B cell (primary cell): Measurements from ENCODE around the gene CEP170. TPM values are rescaled to one million over a fixed set of nuclear protein-coding genes. Genes with fewer than 3 reads are reported as not detected.

ENCODE experiments used
- ATAC-seq: fragments of 200-7000 bp; cut with Tn5 transposase; one replicate; pipeline ENCODE4 v1.10.0; 2021; ENCODE audit warnings: low read depth, mild to moderate bottlenecking, moderate number of reproducible peaks, moderate library complexity
- CTCF ChIA-PET: fragments of 350-600 bp; sonication (Branson Sonifier 250); formaldehyde crosslinking; loops from one replicate; lab custom pipeline; 2021; ENCODE audit warnings: antibody characterized with exemption, inconsistent platforms; lab: Charles Lee
- POLR2A ChIA-PET: fragments of 350-600 bp; sonication (Branson Sonifier 250); formaldehyde crosslinking; loops from one replicate; lab custom pipeline; 2021; ENCODE audit warnings: antibody characterized with exemption; lab: Charles Lee
- DNase-seq: peaks from one replicate; pipeline ENCODE4 v3.0.0; 2013
- H2AFZ ChIP-seq: 2 replicates; pipeline ENCODE4 v1.6.1; 2012; ENCODE audit warnings: mild to moderate bottlenecking, low read depth, low read length; ENCODE audit not compliant: insufficient read depth, poor library complexity, severe bottlenecking
- H3K27ac ChIP-seq, 2 donors: 1 replicate in 1 of 2; 2 replicates in 1 of 2; pipeline ENCODE4 v1.5.1; 2012 to 2013; ENCODE audit warnings: low read length in 2 of 2, mild to moderate bottlenecking in 2 of 2, moderate library complexity in 1 of 2
- H3K27me3 ChIP-seq, 4 experiments: fragments of 200-600 bp in 1 of 4; sonication (generic) in 1 of 4; replicated peaks in 1 of 4; 1 replicate in 2 of 4; 2 replicates in 2 of 4; pipeline versions ENCODE4 v1.6.1 to v1.7.0; 2013 to 2016; ENCODE audit warnings: low read length in 3 of 4, mild to moderate bottlenecking in 2 of 4, mixed read lengths in 1 of 4, moderate library complexity in 1 of 4; ENCODE audit not compliant: insufficient read depth in 4 of 4, control insufficient read depth in 3 of 4; ENCODE audit errors: control extremely low read depth in 1 of 4
- H3K36me3 ChIP-seq, 2 experiments: replicated peaks in 1 of 2; 1 replicate in 1 of 2; 2 replicates in 1 of 2; pipeline versions ENCODE4 v1.6.1 to v1.7.1; 2013; ENCODE audit warnings: low read length in 1 of 2; ENCODE audit not compliant: insufficient read depth in 2 of 2, control insufficient read depth in 1 of 2; ENCODE audit errors: control extremely low read depth in 1 of 2, extremely low read depth in 1 of 2
- H3K4me1 ChIP-seq, 2 donors: fragments of 200-600 bp in 1 of 2; sonication (generic) in 1 of 2; 1 replicate in 1 of 2; 2 replicates in 1 of 2; pipeline versions ENCODE4 v1.5.1 to v1.6.1; 2013 to 2017; ENCODE audit warnings: low read length in 2 of 2; ENCODE audit not compliant: control insufficient read depth in 2 of 2, insufficient read depth in 2 of 2
- H3K4me2 ChIP-seq: replicated peaks from 2 replicates; pipeline ENCODE3; 2012; ENCODE audit warnings: mild to moderate bottlenecking, low read depth, low read length; ENCODE audit not compliant: poor library complexity, severe bottlenecking
- H3K4me3 ChIP-seq, 5 experiments: fragments of 200-600 bp in 1 of 5; sonication (generic) in 1 of 5; 1 replicate in 3 of 5; 2 replicates in 2 of 5; pipeline versions ENCODE4 v1.5.1 to v1.7.0; 2011 to 2016; ENCODE audit warnings: low read length in 4 of 5, mild to moderate bottlenecking in 4 of 5, low read depth in 2 of 5, control low read depth in 1 of 5, moderate library complexity in 1 of 5; ENCODE audit not compliant: insufficient read depth in 1 of 5; ENCODE audit errors: control extremely low read depth in 1 of 5, extremely low read depth in 1 of 5
- H3K79me2 ChIP-seq: fragments of 200-600 bp; sonication (generic); one replicate; pipeline ENCODE4 v1.6.0; 2016; ENCODE audit warnings: low read length; ENCODE audit not compliant: control insufficient read depth, insufficient read depth
- H3K9ac ChIP-seq: fragments of 200-600 bp; sonication (generic); 2 replicates; pipeline ENCODE4 v1.6.1; 2017; ENCODE audit warnings: mild to moderate bottlenecking, low read length, moderate library complexity
- H3K9me3 ChIP-seq, 3 donors: one replicate each; pipeline versions ENCODE4 v1.6.1 to v1.7.1; 2013; ENCODE audit warnings: low read length in 2 of 3; ENCODE audit not compliant: control insufficient read depth in 2 of 3, insufficient read depth in 1 of 3; ENCODE audit errors: control extremely low read depth in 1 of 3
- H4K20me1 ChIP-seq: 2 replicates; pipeline ENCODE4 v1.6.0; 2012; ENCODE audit warnings: mild to moderate bottlenecking, low read length; ENCODE audit not compliant: insufficient read depth, control insufficient read depth, poor library complexity, severe bottlenecking
- H3K27ac Mint-ChIP-seq: one replicate; pipeline ENCODE4 v1.8.0; 2021; ENCODE audit warnings: mixed read lengths
- H3K27me3 Mint-ChIP-seq: one replicate; pipeline ENCODE4 v1.8.0; 2021; ENCODE audit warnings: mixed read lengths
- H3K4me1 Mint-ChIP-seq: one replicate; pipeline ENCODE4 v1.8.0; 2021; ENCODE audit warnings: mixed read lengths
- H3K4me3 Mint-ChIP-seq: one replicate; pipeline ENCODE4 v1.8.0; 2021; ENCODE audit warnings: mixed read lengths
- H3K9me3 Mint-ChIP-seq: one replicate; pipeline ENCODE4 v1.8.0; 2022; ENCODE audit warnings: mixed read lengths; ENCODE audit not compliant: insufficient read depth
- EZH2 ChIP-seq: IDR thresholded peaks from 2 replicates; pipeline ENCODE4 v1.6.1; 2012; ENCODE audit warnings: borderline replicate concordance, low read depth, mild to moderate bottlenecking, moderate library complexity, low read length; ENCODE audit not compliant: insufficient read depth, poor library complexity, severe bottlenecking
- WGBS: methylation state at CpG from one replicate; pipeline ENCODE4 v1.1.5; 2013; ENCODE audit warnings: missing lambda C conversion rate; ENCODE audit not compliant: insufficient coverage; 5-methylcytosine and 5-hydroxymethylcytosine counted together
- intact Hi-C: fragments of 100-400 bp; cut with micrococcal nuclease; formaldehyde crosslinking; loops from one replicate; pipeline ENCODE4 v1.10.0; 2022
- polyA plus RNA-seq: library from polyadenylated mRNA; depleted of rRNA; stranded (reverse); fragments of >200 nt; gene quantifications from 2 replicates; pipeline ENCODE4 v1.2.3, GENCODE V29; 2012
- total RNA-seq, 2 donors: library from RNA; stranded (reverse); fragments of 120-200 nt in 1 of 2; gene quantifications; 1 replicate in 1 of 2; 2 replicates in 1 of 2; pipeline versions ENCODE4 v1.2.3 to v1.2.4, GENCODE V29; 2013 to 2022
- TF ChIP-seq, protein P1 (sequence below): fragments of 200-600 bp; IDR thresholded peaks from one replicate; pipeline ENCODE4 v1.8.0; 2022; ENCODE audit warnings: antibody characterized with exemption, mild to moderate bottlenecking

CEP170 gene
- total and polyA plus RNA-seq, 2 donors (not counting 1 experiment from before 2014, with no cell fraction given): 27.3 to 145 TPM

DNA sequence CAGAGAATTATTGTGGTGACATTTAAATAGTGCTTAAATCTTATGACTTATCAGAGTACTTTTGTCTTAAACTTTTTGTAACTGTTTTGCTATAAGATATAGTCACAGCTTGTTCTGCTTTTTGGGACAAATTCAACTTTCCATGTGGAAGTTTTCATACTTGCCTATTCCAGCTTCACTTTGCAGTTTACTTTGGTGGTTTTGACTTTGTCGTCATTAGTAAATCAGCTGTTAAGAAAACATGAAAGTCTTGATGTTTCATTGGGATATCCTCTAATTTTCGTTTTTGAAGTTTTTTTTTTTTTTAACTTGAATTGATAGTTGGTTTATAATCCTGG, 32.0 kb upstream of the CEP170 start:
- ATAC-seq: no peak
- Histone ChIP-seq H3K27me3 (no peaks in the 10 kb centered on the region), H3K4me3 (no peak overlapping the region), H3K36me3 (peaks cover 0 to 2% of the 10 kb centered on the region in 2 experiments), H3K79me2 (peaks cover 10% of the 10 kb centered on the region), H2AFZ (no peak overlapping the region), H3K4me2 (peak overlapping the region; percentile 46), H3K9me3 (peaks cover 0 to 5% (median 0%) of the 10 kb centered on the region in 3 donors), H4K20me1 (no peaks in the 10 kb centered on the region), H3K27ac (peak overlapping the region in 1 of 2 donors; percentile 86), H3K4me1 (peaks cover 27 to 31% of the 10 kb centered on the region in 2 donors), H3K9ac (no peak overlapping the region)
- TF ChIP-seq, protein P1, sequence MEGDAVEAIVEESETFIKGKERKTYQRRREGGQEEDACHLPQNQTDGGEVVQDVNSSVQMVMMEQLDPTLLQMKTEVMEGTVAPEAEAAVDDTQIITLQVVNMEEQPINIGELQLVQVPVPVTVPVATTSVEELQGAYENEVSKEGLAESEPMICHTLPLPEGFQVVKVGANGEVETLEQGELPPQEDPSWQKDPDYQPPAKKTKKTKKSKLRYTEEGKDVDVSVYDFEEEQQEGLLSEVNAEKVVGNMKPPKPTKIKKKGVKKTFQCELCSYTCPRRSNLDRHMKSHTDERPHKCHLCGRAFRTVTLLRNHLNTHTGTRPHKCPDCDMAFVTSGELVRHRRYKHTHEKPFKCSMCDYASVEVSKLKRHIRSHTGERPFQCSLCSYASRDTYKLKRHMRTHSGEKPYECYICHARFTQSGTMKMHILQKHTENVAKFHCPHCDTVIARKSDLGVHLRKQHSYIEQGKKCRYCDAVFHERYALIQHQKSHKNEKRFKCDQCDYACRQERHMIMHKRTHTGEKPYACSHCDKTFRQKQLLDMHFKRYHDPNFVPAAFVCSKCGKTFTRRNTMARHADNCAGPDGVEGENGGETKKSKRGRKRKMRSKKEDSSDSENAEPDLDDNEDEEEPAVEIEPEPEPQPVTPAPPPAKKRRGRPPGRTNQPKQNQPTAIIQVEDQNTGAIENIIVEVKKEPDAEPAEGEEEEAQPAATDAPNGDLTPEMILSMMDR: no peak
- TF ChIP-seq EZH2: no peak
- 60% methylated on average over 1 of the region's 2 CpGs for WGBS
- Mint-ChIP-seq H3K4me1 (peaks cover 51% of the 10 kb centered on the region), H3K9me3 (peaks cover 2% of the 10 kb centered on the region), H3K4me3 (peak overlapping the region; percentile 52), H3K27ac (peak overlapping the region; percentile 90), H3K27me3 (no peaks in the 10 kb centered on the region)
- intact Hi-C loops: loop anchor here (1.0 to 2.0 kb wide), 3 partner anchors 18 to 32 kb away; partner anchors contain the start of gene CEP170
- ChIA-PET CTCF (interaction anchor here (0.6 to 1.9 kb wide), 4 partner anchors 11 to 1020 kb away, joined by 3 to 6 read pairs (median 3); no protein-coding TSS in a partner anchor), POLR2A (interaction anchor here (0.7 to 1.4 kb wide), 2 partner anchors 32 to 968 kb away, joined by 5 read pairs; partner anchors contain the start of genes CEP170 and SDCCAG8)
- no peak for DNase-seq

DNA sequence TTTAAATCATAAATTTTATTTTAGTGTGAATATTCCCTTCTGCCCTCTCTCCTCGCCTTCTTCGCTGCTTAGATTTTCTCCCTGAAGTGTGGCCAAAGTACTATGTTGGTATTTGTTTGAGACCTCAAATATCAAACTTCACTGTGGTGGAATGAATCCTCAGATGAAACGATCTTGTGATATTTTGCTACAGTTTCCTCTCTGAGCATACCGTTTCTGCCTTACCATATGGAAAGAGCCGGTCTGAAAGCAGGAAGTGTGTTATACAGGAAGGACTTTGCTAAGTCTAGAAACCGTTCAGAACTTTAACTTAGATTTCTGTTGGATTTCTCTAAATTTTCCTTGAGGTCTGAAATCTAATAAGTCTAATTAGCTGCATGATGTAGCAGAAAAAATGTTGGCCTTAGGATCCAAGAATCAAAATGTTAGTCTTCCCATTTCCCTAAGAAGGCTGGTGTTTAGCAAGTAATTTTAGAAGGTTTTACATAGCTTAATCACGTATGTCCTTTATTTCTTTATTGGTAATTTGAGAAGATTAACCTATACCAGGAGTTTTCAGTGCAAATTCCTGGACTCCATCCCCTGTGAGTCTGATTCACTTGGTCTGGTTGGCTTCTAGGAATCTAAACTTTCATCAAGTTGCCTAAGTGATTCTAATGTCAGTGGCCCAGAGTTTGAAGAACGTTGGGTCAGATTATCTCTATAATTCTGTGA, 31.5 kb upstream of the CEP170 start:
- H3K4me1 Mint-ChIP-seq: peaks cover 51% of the 10 kb centered on the region
- intact Hi-C loops: loop anchor here (1.0 to 2.0 kb wide), 3 partner anchors 18 to 31 kb away; partner anchors contain the start of gene CEP170
- peaks cover 0 to 1% of the 10 kb centered on the region in 2 experiments for H3K36me3 ChIP-seq
- peaks cover 27 to 31% of the 10 kb centered on the region in 2 donors for H3K4me1 ChIP-seq
- no peaks in the 10 kb centered on the region for H3K27me3 ChIP-seq
- peaks cover 7% of the 10 kb centered on the region for H3K79me2 ChIP-seq
- H3K4me2 ChIP-seq: peak overlapping the region; percentile 46
- H3K9ac ChIP-seq: no peak overlapping the region
- no peaks in the 10 kb centered on the region for H3K27me3 Mint-ChIP-seq
- 50% methylated on average over 1 of the region's 8 CpGs for WGBS
- H3K27ac Mint-ChIP-seq: peak overlapping the region; percentile 90
- no peak overlapping the region for H2AFZ ChIP-seq
- ChIA-PET POLR2A (interaction anchor here (0.6 to 1.4 kb wide), 3 partner anchors 9 to 968 kb away, joined by 3 to 5 read pairs (median 5); partner anchors contain the start of genes CEP170 and SDCCAG8), CTCF (interaction anchor here (0.6 to 1.9 kb wide), 3 partner anchors 17 to 1020 kb away, joined by 3 to 6 read pairs (median 3); no protein-coding TSS in a partner anchor)
- H3K9me3 Mint-ChIP-seq: peaks cover 2% of the 10 kb centered on the region
- no peaks in the 10 kb centered on the region for H4K20me1 ChIP-seq
- H3K4me3 Mint-ChIP-seq: peak overlapping the region; percentile 14
- no peak for ATAC-seq
- no peak overlapping the region for H3K4me3 ChIP-seq
- no peak for TF ChIP-seq EZH2
- TF ChIP-seq, protein P1: no peak
- H3K27ac ChIP-seq: peak overlapping the region in 1 of 2 donors; percentile 86
- peaks cover 0 to 9% (median 0%) of the 10 kb centered on the region in 3 donors for H3K9me3 ChIP-seq
- peak; percentile 14 for DNase-seq
